AG10803 (cell line): Measurements from ENCODE around the gene HPD.

Experiments used
- DNase-seq: peaks from one replicate; pipeline ENCODE4 v3.0.0; 2010; ENCODE audit warnings: low read depth
- H3K4me3 ChIP-seq: 2 replicates; pipeline ENCODE4 v1.5.1; 2011; ENCODE audit warnings: mild to moderate bottlenecking, low read length, control low read depth
- TF ChIP-seq, protein P1 (sequence below): conservative IDR thresholded peaks from 2 replicates; pipeline ENCODE4 v1.5.1; 2011; ENCODE audit warnings: mild to moderate bottlenecking, low read length, control low read depth, inconsistent platforms

Gene HPD

DNA sequence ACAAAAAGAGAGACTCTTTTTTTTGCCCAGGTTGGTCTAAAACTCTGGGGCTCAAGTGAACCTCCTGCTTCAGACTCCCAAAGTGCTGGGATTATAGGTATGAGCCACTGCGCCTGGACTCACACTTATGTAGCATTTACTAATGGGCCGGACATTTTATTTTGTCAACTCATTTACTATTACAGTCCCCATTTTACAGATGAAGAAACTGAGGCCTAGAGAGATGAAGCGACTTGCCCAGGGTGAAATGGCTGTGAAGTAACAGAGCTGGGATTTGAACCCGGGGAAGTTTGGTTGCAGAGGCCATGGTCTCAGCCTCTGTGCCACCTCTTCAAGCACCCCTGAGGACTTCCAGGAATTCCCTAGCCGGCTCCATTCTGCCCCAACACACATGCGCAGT lies 9.4 kb downstream of the HPD start:
- no peak overlapping the region for H3K4me3 ChIP-seq
- TF ChIP-seq, protein P1, sequence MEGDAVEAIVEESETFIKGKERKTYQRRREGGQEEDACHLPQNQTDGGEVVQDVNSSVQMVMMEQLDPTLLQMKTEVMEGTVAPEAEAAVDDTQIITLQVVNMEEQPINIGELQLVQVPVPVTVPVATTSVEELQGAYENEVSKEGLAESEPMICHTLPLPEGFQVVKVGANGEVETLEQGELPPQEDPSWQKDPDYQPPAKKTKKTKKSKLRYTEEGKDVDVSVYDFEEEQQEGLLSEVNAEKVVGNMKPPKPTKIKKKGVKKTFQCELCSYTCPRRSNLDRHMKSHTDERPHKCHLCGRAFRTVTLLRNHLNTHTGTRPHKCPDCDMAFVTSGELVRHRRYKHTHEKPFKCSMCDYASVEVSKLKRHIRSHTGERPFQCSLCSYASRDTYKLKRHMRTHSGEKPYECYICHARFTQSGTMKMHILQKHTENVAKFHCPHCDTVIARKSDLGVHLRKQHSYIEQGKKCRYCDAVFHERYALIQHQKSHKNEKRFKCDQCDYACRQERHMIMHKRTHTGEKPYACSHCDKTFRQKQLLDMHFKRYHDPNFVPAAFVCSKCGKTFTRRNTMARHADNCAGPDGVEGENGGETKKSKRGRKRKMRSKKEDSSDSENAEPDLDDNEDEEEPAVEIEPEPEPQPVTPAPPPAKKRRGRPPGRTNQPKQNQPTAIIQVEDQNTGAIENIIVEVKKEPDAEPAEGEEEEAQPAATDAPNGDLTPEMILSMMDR: no peak
- DNase-seq: no peak

DNA sequence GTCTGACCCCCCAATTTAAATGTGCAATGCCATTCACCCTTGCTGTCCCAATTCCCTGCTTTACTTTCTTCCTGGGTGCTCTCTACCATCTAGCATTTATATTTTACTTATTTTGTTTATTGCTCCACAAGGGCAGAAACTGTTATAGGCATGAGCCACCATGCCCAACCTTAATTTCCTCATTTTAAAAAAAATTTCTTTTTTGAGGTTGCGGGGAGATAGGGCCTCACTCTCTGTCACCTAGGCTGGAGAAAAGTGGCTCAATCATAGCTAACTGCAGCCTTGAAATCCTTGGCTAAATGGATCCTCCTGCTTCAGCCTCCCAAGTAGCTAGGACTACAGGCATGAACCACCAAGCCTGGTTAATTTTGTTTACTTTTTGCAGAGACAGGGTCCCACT lies 13.0 kb downstream of the HPD start:
- DNase-seq: no peak
- TF ChIP-seq, protein P1: no peak
- H3K4me3 ChIP-seq: no peak overlapping the region

DNA sequence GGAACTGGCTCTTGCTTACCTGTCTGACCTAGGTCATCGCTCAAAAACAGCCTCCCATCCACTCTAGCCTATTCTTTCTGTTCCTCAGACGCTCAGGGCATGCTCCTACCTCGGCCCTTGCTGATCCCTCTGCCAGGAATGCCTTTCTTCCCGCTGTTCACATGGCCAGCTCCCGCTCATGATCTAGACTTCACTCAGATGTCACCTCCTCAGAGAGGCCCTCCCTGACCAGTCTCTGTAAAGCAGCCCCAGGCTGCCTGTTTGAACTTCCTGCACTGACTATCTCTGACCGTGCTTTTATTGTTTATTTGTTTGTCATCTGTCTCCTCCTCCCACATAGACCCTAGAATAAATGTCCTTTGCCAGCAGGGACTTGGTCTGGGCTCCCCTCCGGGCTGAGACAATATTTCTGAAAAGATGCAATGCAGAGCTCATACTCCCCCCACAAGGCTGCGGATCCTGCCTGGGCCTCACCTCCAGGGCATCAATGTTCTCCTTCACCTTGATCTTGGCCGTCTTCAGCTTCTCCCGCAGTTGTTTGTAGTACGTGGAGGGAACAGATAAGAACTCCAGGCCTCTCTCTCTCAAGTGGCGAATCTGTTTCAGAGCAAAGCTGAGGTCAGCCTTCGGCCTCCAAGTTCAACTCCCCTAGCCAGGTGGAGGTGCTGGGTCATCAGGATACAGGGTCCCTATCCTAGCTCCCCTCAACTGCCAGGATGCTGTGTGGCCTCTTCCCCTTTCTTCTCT lies 15.2 kb downstream of the HPD start:
- no peak for DNase-seq
- TF ChIP-seq, protein P1: no peak
- no peak overlapping the region for H3K4me3 ChIP-seq

DNA sequence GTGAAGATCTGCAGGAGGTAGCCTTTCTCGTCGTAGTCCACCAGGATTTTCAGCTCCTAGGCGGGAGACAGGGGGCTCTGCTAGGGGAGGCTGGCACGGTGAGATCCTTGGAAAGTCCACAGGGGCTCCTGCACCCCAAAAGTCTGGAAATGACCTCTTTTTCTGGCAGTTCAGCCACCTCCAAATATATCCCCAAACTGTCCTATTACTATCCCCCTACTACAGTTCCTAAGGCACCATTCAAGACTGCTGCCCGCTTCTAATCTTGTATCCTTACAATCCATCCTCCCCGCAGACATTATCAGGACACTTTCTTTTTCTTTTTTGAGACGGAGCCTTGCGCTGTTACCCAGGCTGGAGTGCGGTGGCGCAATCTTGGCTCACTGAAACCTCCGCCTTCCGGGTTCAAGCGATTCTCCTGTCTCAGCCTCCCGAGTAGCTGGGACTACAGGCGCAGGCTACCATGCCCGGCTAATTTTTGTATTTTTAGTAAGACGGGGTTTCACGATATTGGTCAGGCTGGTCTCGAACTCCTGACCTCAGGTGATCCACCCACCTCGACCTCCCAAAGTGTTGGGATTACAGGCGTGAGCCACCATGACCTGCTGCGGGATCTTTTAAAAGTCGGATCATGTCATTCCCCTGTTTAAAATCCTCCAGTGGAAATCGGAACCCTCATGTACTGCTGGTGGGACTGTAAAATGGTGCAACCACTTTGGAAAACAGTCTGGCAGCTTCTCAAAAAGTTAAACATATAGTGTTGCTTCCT lies 18.5 kb downstream of the HPD start:
- peak overlapping the region; percentile 75 for H3K4me3 ChIP-seq
- DNase-seq: no peak
- TF ChIP-seq, protein P1: no peak

DNA sequence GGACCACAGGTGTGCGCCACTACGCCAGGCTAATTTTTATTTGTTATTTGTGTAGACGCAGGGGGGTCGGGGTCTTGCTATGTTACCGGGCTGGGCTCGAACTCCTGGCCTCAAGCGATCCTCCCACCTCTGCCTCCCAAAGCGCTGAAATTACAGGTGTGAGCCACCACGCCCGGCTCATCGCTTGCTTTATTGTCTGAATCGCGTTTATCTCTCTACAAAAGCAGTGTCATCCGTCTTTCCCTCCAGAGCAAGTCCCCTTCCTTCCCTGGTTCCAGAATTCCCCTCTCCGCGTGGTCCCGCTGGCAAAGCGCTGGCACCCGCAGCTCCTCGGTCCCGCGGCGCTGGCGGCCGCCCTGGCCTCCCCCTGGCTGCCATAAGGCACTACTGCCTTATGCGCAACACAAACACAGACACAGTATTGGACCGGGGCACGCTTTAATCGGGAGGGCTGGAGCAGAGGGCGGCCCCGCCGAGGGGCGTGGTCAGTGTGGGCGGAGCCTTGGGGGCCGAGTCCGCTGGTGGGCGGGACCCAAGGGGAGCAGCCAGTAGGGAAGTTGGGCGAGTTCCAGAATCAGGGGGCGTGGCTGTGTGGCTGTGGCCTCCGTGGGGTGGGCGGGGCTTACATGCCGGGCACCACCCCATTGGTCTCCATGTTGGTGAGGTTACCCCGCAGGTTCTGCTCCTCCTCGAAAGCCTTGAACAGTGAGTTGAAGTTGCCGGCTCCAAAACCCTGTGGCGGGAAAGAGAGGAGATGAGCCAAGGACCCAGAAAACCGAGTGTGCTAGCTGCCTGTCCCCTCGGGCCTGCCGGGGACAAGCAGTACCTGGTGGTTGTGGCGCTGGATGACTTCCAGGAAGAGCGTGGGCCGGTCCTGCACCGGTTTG lies 19.3 kb downstream of the HPD start:
- peak overlapping the region; percentile 75 for H3K4me3 ChIP-seq
- peak; percentile 95 for DNase-seq
- TF ChIP-seq, protein P1: peak; percentile 46

DNA sequence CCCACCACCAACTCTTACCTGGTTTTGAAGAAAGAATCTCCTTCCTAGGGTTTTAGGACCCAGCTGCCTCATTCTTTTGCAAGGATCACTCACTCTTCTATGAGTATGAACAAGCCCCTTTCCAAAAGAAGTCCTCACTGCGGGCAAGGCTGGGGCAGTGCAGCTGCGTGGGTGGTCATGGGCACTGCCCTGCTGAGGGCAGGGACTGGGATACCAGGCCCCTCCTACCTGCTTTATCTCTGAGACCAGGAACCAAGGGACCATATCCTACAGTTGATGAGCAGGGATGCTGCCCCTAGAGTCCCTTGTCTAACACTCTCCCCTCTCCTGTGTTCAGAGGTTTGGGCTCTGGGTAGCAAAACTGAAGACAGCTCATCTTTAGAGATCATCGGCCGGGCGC lies 20.5 kb downstream of the HPD start:
- DNase-seq: no peak
- H3K4me3 ChIP-seq: no peak overlapping the region
- TF ChIP-seq, protein P1: no peak
